ENCODE measurements around the gene LSM2. TPM values are rescaled to one million over a fixed set of nuclear protein-coding genes. Genes with fewer than 3 reads are reported as not detected.
"Not testable (repeated sequence)": the region's sequence is repeated elsewhere in the genome, so short reads cannot be mapped to it uniquely, and the experiment has no call there.

LSM2 gene
- polyA plus RNA-seq, 3 donors: 72.1 to 90.4 (median 82.4) TPM

DNA sequence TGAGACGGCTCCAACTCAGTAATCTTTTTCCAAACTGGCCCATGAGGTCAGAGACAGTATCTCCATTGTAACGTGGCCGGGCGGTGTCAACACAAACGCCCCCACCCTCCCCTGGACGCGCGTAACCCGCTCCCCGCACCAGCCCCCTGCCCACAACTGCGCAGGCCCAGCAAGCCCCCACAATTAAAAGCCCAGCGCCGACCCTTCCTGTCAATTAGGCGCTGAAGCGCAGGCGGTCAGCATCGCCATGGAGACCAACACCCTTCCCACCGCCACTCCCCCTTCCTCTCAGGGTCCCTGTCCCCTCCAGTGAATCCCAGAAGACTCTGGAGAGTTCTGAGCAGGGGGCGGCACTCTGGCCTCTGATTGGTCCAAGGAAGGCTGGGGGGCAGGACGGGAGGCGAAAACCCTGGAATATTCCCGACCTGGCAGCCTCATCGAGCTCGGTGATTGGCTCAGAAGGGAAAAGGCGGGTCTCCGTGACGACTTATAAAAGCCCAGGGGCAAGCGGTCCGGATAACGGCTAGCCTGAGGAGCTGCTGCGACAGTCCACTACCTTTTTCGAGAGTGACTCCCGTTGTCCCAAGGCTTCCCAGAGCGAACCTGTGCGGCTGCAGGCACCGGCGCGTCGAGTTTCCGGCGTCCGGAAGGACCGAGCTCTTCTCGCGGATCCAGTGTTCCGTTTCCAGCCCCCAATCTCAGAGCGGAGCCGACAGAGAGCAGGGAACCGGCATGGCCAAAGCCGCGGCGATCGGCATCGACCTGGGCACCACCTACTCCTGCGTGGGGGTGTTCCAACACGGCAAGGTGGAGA lies 8.5 kb upstream of the LSM2 start, which contains the start of the genes HSPA1A and HSPA1L:
HSPA1A (plus strand) TSS at position 519 of the 814 bp plus-strand sequence; CDS start at position 733, 214 bp downstream.
HSPA1L (minus strand) TSS at position 259 of the 814 bp plus-strand sequence. CDS start 3,311 bp downstream, outside the sequence.
- DNase-seq (ENCODE audit: extremely low read depth in 1 of 11, low read depth in 9 of 11, low spot score in 4 of 11): peak; percentile 91 to 98 (median 94)

DNA sequence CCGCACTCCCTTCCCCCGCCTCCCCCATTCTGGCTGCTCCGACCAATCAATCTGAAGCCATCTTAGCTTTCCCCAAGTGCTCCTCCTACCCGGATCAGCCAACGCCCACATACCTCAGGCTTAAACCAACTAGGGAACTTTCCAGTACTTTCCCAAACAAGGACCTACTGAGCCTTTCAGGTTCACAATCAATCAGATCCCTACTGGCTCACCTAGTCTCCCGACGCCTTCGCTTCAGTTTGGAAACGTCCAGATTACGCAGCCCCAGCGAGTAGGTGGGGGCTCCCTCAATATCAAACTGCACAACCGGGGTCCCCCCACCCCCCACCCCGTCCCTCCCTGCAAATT lies 7.9 kb upstream of the LSM2 start:
- peak in 9 of 11 donors; percentile 85 to 98 (median 95) for DNase-seq (ENCODE audit: extremely low read depth in 1 of 11, low read depth in 9 of 11, low spot score in 4 of 11)

DNA sequence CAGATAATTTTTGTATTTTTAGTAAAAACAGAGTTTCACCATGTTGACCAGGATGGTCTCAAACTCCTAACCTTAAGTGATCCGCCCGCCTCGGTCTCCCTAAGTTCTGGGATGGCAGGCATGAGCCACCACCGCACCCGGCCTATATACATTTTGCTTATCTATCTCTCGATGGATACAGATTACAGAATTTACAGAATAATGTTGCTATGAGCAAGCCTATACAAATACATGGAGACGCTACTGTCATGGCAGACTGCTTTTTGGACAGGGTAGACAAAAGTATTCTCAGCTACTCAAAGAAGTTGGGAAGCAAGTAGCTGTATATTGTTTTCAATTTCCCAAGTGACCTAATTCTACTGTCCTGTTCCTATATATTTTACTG lies 6.7 kb upstream of the LSM2 start:
- DNase-seq (ENCODE audit: extremely low read depth in 1 of 11, low read depth in 9 of 11, low spot score in 4 of 11): no peak

DNA sequence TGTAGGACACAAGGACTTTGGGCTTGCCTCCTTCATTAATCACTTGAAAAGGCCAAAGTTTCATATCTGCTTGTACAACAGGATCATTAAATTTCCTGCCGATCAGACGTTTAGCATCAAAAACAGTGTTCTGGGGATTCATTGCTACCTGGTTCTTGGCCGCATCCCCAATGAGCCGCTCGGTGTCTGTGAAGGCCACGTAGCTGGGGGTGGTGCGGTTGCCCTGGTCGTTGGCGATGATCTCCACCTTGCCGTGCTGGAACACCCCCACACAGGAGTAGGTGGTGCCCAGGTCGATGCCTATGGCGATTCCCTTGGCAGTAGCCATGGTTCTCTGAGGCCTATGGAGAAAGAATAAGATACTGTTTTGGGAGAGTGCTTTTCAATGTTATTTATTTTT lies 4.9 kb upstream of the LSM2 start:
- no peak for DNase-seq (ENCODE audit: extremely low read depth in 1 of 11, low read depth in 9 of 11, low spot score in 4 of 11)

DNA sequence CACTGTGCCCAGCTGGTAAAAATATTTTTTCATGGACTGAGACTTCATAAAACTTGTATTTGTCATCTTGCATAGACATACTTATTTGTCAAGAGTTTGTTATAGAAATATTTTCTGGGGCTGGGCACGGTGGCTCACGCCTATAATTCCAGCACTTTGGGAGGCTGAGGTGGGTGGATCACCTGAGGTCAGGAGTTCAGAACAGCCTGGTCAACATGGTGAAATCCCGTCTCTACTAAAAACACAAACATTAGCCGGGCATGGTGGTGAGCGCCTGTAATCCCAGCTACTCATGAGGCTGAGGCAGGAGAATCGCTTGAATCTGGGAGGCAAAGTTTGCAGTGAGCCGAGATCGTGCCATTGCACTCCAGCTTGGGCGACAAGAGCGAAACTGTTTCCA lies 1.8 kb upstream of the LSM2 start:
- DNase-seq (ENCODE audit: extremely low read depth in 1 of 11, low read depth in 9 of 11, low spot score in 4 of 11): not testable (repeated sequence)

- no peak for DNase-seq (ENCODE audit: extremely low read depth in 1 of 11, low read depth in 9 of 11, low spot score in 4 of 11)
These were observed 762 bp downstream of the LSM2 start for GRCh38 chr6:31805939-31806469.

DNA sequence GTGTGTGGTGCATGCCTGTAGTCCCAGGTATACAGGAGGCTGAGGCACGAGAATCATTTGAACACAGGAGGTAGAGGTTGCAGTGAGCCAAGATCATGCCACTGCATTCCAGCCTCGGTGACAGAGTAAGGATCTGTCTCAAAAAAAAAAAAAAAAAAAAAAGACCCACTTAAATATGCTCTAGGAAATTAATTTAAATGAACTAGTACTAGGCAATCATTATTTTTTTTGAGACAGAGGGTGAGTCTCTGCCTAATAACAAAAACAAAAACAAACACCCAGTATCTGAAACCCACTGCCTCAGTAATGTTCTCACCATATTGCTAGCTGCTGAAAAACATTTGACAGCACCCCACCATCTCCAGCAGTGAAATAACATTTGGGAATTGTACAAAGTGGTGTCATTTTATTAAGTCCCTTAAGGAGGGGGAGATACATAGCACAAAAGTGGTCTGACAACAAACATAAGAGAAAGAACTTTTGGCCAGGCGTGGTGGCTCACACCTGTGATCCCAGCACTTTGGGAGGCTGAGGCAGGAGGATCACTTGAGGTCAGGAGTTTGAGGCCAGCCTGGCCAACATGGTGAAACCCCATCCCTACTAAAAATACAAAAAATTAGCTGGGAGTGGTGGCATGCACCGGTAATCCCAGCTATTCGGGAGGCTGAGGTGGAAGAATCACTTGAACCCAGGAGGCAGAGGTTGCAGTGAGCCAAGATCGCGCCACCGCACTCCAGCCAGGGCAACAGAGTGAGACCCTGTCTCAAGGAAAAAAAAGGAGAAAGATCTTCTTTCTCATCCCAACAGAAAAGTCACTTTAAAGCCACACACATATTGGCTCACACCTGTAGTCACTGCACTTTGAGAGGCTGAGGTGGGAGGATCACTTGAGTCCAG lies 5.5 kb downstream of the LSM2 start:
- not testable (repeated sequence) for DNase-seq (ENCODE audit: extremely low read depth in 1 of 11, low read depth in 9 of 11, low spot score in 4 of 11)

DNA sequence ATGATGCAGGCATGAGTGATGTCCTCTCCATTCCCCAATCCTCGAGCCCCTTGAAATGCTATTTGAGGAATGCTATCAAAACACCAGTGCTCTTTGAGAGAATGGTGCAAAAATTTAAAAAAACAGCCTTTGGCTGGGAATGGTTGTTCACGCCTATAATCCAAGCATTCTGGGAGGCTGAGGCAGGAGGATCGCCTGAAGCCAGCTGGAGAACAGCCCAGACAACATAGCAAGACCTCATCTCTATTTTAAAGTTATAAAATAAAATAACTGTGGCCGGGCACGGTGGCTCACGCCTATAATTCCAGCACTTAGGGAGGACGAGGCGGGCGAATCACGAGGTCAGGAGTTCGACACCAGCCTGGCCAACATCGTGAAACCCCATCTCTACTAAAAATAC lies 7.0 kb downstream of the LSM2 start:
- no peak for DNase-seq (ENCODE audit: extremely low read depth in 1 of 11, low read depth in 9 of 11, low spot score in 4 of 11)

DNA sequence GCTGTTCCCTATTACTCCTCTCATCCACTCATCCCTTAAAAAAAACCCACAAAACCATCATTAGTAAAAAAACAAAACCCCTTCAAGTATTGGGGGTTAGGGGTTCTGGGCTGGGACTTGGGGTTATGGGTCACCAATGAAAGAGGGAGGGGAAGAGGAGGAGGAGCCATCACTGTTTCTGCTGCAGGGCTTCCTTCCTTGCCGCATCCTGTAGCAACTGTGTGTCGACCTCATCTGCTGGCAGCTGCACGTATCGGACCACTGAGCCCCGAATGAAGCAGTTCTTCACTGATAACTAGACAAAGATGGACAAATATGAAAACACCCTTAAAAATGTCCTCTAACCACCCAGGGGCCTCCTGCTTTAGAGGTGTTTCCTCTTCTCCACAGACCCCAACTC lies 9.2 kb downstream of the LSM2 start:
- no peak for DNase-seq (ENCODE audit: extremely low read depth in 1 of 11, low read depth in 9 of 11, low spot score in 4 of 11)

- DNase-seq (ENCODE audit: extremely low read depth in 1 of 11, low read depth in 9 of 11, low spot score in 4 of 11): no peak
These were observed 9.8 kb downstream of the LSM2 start for GRCh38 chr6:31796993-31797385.

DNA sequence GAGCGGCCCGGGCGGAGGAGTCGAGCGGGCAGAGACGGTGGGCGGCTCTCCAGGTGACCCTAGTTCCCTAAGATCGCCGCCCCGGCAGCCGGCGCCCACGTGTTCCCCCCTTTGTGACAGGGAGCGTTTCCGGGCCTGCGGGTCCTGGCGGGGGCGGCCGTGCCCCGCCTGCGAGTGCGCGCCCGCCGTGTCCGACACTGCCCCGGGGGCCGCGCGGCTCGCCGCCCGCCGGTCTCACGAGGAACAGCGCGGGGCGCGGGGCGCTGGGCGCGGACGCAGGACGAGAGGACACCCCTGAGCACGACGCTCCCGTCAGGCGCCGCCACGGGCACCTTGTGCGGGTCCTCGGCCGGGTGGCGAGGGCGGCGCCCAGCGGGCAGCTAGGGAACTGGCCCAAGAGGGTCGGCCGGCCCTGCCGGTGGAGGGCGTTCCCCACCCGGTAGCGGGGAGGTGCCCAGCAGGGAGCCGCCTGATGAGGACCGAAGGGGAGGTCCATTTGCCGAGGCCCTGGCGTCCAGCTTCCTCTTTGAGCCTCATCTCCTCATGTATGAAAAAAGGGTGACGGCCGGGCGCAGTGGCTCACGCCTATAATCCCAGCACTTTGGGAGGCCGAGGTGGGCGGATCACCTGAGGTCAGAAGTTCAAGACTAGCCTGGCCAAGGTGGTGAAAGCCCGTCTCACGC lies 11.0 kb downstream of the LSM2 start, which contains the start of gene VARS1:
VARS1 (minus strand) TSS at position 137 of the 683 bp plus-strand sequence. CDS start 535 bp downstream, outside the sequence.
- DNase-seq (ENCODE audit: extremely low read depth in 1 of 11, low read depth in 9 of 11, low spot score in 4 of 11): peak in 9 of 11 donors; percentile 70 to 85 (median 79)

DNA sequence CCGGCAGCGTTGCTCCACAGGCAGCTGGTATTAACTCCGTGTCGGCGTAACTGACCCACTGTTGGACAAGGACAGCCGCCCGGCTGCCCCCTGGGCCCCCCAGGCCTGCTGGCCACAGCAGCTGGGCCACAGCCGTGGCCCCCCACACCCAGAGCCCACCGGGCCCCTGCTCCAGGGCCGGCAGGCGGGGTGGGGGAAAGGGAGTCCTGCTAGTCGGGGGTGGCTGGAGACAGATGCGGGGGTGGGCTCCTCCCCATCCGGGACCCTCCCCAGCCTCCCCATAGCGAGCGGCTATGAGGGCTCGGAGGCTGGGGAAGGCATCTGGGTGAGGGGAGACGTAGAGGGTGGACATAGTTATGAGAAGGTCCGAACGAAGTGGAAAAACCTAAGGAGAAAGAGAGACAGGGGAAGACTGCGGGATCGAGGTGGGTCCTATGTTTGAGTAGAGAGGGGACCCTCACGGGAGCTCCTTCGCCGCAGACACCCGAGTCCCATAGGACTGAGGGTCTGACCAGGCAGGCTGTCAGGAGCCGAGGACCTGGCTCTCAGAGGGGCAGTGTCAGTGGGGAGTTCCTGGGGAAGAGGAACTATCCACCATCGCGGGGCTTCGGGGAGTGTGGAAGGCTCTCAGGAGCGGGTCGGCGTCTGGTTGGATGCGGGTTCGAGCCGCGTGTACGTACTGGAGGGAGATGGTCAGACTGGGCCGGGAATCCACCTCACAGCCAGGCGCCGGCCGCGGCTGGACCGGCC lies 11.7 kb downstream of the LSM2 start:
- DNase-seq (ENCODE audit: extremely low read depth in 1 of 11, low read depth in 9 of 11, low spot score in 4 of 11): no peak

DNA sequence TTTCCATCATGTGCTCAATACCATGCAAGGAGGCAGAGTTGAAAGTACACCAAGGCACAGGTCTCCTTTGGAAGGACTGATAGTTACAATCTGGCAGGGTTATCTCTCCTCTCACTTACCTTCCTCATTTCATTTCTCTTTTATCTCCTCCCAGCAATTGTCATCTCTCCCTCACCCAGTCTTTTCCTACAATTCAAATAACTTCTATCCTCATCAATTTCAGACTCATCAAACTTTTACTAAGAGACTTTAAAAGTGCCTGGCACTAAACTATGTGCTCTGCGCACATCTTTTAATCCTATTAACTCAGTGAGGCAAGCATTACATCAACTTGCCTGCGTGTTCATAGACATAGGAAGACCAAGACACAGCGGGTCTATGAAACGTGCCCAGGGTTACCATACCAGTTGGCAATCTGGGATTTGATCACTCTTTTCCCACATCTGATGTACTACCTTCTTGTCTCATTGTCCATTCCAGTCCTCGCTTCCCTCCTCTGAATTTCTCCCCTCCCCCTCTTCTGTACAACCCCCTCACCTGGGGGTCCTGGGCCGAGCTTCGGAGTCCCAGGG lies 12.4 kb downstream of the LSM2 start:
- no peak for DNase-seq (ENCODE audit: extremely low read depth in 1 of 11, low read depth in 9 of 11, low spot score in 4 of 11)

DNA sequence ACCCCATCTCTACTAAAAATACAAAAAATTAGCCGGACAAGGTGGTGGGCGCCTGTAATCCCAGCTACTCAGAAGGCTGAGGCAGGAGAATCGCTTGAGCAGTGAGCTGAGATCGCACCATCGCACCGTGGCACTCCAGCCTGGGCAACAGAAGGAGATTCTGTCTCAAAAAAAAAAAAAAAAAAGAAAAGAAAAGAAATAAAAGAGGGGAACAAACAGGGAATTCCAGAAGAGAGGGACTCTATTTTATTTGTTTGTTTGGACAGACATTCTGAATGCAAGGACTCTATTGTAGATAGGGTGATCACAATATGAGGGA lies 12.9 kb downstream of the LSM2 start:
- not testable (repeated sequence) for DNase-seq (ENCODE audit: extremely low read depth in 1 of 11, low read depth in 9 of 11, low spot score in 4 of 11)

DNA sequence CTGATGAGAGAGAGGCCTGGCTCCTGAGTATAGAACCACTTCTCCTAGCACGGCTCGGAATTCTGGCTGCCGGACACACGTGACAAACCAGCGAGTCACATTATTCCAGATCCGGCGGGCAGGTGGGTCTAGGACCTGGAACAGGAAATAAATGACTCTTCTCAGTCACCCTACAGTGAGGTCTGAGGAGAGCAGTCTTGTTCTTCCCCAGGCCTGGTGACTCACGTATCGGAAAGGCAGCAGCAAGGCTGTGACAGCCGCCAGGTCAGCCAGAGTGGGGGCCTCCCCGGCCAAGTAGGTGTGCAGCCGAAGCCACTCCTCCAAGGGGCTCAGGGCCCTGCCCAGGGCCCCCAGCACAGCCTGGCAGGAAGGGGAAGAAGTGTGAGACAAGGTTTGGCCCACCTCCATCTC lies 14.0 kb downstream of the LSM2 start:
- no peak for DNase-seq (ENCODE audit: extremely low read depth in 1 of 11, low read depth in 9 of 11, low spot score in 4 of 11)

DNA sequence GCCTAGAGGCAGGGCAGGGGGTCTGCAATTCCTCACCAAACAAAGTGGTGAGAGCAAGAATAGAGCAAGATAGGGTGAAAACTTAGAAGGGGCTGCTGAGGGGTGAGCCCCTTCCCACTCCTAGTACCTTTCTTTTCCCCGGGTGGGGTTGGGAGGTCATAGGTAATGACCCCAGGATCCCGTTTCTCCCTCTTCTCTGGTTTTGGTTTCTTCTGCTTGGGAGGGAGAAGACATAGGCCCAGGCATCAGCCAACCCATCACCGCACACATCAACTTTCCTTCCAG lies 14.7 kb downstream of the LSM2 start:
- no peak for DNase-seq (ENCODE audit: extremely low read depth in 1 of 11, low read depth in 9 of 11, low spot score in 4 of 11)

- DNase-seq (ENCODE audit: extremely low read depth in 1 of 11, low read depth in 9 of 11, low spot score in 4 of 11): peak in 2 of 11 donors; percentile 58 to 65
These were observed 15.3 kb downstream of the LSM2 start for GRCh38 chr6:31791324-31792089.

GRCh38 chr6:31785475-31785874 lies 21.3 kb downstream of the LSM2 start:
- DNase-seq (ENCODE audit: extremely low read depth in 1 of 11, low read depth in 9 of 11, low spot score in 4 of 11): no peak

Measured in renal cortex interstitium (tissue), 11 donors.